ENCODE results near the gene KCNT2.

Gene KCNT2

DNA sequence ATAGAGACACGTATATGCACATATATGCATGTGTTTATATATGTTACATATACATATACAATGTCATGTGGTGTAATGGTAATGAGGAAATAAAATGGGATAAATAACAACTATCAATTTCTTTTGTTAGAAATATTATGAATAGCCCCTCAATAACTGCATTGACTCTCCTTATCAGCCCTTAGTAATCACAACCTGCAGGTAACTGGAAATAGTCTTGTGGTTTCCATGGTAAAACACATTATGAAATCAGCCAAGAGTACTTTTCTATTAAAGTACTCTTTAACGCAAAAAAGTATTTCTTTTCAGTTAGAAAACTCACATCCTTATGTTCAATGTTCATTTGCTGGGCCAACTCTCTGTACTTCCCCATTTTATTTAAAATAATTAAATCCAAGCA is 105.8 kb downstream of the KCNT2 start:
- Histone ChIP-seq H4K20me1 (ENCODE audit: insufficient read depth, low read length) (no peaks in the 10 kb centered on the region), H3K27me3 (replicated peaks; ENCODE audit: insufficient read depth, low read length) (no peaks in the 10 kb centered on the region), H3K4me2 (ENCODE audit: low read depth, low read length) (no peak overlapping the region), H3K9me3 (replicated peaks; ENCODE audit: insufficient read depth, low read length) (no peaks in the 10 kb centered on the region), H3K9me2 (replicated peaks; ENCODE audit: insufficient read depth, low read length) (no peaks in the 10 kb centered on the region), H3K4me3 (ENCODE audit: low read length) (no peak overlapping the region), H3F3A (ENCODE audit: insufficient read depth, low read length) (no peaks in the 10 kb centered on the region), H3K4me1 (ENCODE audit: low read length) (no peaks in the 10 kb centered on the region), H3K27ac (ENCODE audit: low read length) (no peak overlapping the region), H2AFZ (ENCODE audit: low read length) (no peak overlapping the region), H3K9ac (ENCODE audit: low read length) (no peak overlapping the region), H3K79me2 (ENCODE audit: low read length) (no peaks in the 10 kb centered on the region), H3K36me3 (replicated peaks; ENCODE audit: insufficient read depth, low read length) (no peaks in the 10 kb centered on the region)
- DNase-seq: no peak
- TF ChIP-seq EZH2phosphoT487 (IDR thresholded peaks at IDR 0.05; ENCODE audit: low read length) (no peak), EZH2 (optimal IDR thresholded peaks at IDR 0.05; ENCODE audit: low read depth, low read length) (no peak)
- TF ChIP-seq, protein P1, sequence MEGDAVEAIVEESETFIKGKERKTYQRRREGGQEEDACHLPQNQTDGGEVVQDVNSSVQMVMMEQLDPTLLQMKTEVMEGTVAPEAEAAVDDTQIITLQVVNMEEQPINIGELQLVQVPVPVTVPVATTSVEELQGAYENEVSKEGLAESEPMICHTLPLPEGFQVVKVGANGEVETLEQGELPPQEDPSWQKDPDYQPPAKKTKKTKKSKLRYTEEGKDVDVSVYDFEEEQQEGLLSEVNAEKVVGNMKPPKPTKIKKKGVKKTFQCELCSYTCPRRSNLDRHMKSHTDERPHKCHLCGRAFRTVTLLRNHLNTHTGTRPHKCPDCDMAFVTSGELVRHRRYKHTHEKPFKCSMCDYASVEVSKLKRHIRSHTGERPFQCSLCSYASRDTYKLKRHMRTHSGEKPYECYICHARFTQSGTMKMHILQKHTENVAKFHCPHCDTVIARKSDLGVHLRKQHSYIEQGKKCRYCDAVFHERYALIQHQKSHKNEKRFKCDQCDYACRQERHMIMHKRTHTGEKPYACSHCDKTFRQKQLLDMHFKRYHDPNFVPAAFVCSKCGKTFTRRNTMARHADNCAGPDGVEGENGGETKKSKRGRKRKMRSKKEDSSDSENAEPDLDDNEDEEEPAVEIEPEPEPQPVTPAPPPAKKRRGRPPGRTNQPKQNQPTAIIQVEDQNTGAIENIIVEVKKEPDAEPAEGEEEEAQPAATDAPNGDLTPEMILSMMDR (IDR thresholded peaks at IDR 0.05; ENCODE audit: low read length): no peak

DNA sequence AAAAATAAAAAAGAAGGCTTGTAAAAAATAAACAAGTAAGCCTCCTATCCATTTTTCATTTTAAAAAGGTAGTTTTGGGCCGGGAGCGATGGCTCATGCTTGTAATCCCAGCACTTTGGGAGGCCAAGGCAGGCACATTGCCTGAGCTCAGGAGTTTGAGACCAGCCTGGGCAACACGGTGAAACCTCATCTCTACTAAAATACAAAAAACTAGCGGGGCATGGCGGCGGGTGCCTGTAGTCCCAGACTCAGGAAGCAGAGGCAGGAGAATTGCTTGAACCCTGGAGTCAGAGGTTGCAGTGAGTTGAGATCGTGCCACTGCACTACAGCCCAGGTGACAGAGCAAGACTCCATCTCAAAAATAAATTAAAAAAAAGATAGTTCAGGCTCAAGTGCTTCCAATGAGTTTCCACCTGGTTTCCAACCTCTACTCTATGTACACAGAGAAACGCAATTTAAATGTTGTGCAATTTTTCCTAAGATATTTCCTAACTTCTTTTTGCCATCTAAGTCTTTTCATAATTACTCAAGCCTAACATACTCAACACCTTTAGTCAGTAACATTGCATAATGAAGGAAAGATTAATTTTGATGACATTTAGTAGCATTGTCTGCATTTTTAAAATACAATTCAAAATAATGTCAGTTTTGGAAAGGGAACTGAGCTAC is 106.3 kb downstream of the KCNT2 start:
- no peak overlapping the region for H3K4me2 ChIP-seq (ENCODE audit: low read depth, low read length)
- no peaks in the 10 kb centered on the region for H3K9me3 ChIP-seq (replicated peaks; ENCODE audit: insufficient read depth, low read length)
- DNase-seq: no peak
- no peaks in the 10 kb centered on the region for H3K36me3 ChIP-seq (replicated peaks; ENCODE audit: insufficient read depth, low read length)
- H3K9ac ChIP-seq (ENCODE audit: low read length): no peak overlapping the region
- H3K4me3 ChIP-seq (ENCODE audit: low read length): no peak overlapping the region
- no peaks in the 10 kb centered on the region for H3K9me2 ChIP-seq (replicated peaks; ENCODE audit: insufficient read depth, low read length)
- H3K79me2 ChIP-seq (ENCODE audit: low read length): no peaks in the 10 kb centered on the region
- H3F3A ChIP-seq (ENCODE audit: insufficient read depth, low read length): no peaks in the 10 kb centered on the region
- H3K27me3 ChIP-seq (replicated peaks; ENCODE audit: insufficient read depth, low read length): no peaks in the 10 kb centered on the region
- TF ChIP-seq, protein P1 (IDR thresholded peaks at IDR 0.05; ENCODE audit: low read length): no peak
- TF ChIP-seq EZH2phosphoT487 (IDR thresholded peaks at IDR 0.05; ENCODE audit: low read length) (no peak), EZH2 (optimal IDR thresholded peaks at IDR 0.05; ENCODE audit: low read depth, low read length) (no peak)
- no peak overlapping the region for H3K27ac ChIP-seq (ENCODE audit: low read length)
- H4K20me1 ChIP-seq (ENCODE audit: insufficient read depth, low read length): no peaks in the 10 kb centered on the region
- H3K4me1 ChIP-seq (ENCODE audit: low read length): no peaks in the 10 kb centered on the region
- no peak overlapping the region for H2AFZ ChIP-seq (ENCODE audit: low read length)

DNA sequence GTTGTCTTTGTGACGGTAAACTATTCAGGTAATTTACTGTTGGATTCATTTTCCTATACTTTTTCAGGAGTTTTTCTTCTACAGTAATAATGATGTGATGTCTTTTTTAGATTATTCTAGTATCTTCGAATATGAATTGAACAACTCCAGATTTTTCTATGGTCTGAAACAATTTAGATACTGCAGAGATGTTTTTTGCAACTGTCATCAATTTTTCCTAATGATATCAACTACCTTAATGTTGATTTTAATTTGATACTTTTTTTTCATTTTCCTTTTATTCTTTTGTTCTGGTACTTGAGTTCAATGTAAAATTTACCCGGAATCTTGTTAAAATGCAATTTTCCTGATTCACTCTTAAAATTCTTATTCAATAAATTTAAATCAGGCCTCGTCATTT is 110.4 kb downstream of the KCNT2 start:
- Histone ChIP-seq H3K4me1 (ENCODE audit: low read length) (no peaks in the 10 kb centered on the region), H2AFZ (ENCODE audit: low read length) (no peak overlapping the region), H3K9ac (ENCODE audit: low read length) (no peak overlapping the region), H3K9me2 (replicated peaks; ENCODE audit: insufficient read depth, low read length) (no peaks in the 10 kb centered on the region), H3K4me2 (ENCODE audit: low read depth, low read length) (no peak overlapping the region), H3K4me3 (ENCODE audit: low read length) (no peak overlapping the region), H3K27ac (ENCODE audit: low read length) (no peak overlapping the region), H3K9me3 (replicated peaks; ENCODE audit: insufficient read depth, low read length) (no peaks in the 10 kb centered on the region), H3F3A (ENCODE audit: insufficient read depth, low read length) (no peaks in the 10 kb centered on the region), H3K27me3 (replicated peaks; ENCODE audit: insufficient read depth, low read length) (no peaks in the 10 kb centered on the region), H3K79me2 (ENCODE audit: low read length) (no peaks in the 10 kb centered on the region), H4K20me1 (ENCODE audit: insufficient read depth, low read length) (no peaks in the 10 kb centered on the region), H3K36me3 (replicated peaks; ENCODE audit: insufficient read depth, low read length) (no peaks in the 10 kb centered on the region)
- no peak for DNase-seq
- TF ChIP-seq EZH2 (optimal IDR thresholded peaks at IDR 0.05; ENCODE audit: low read depth, low read length) (no peak), EZH2phosphoT487 (IDR thresholded peaks at IDR 0.05; ENCODE audit: low read length) (no peak)
- TF ChIP-seq, protein P1 (IDR thresholded peaks at IDR 0.05; ENCODE audit: low read length): no peak
